ENCODE results near the gene GOLGA8N. TPM values are rescaled to one million over a fixed set of nuclear protein-coding genes. Genes with fewer than 3 reads are reported as not detected.

GOLGA8N gene
- total and polyA plus RNA-seq, 2 of the 8 experiments (the other 6 are each of a cell fraction or from before 2014, with no cell fraction given), result 0.54 to 0.99 TPM

- H3K4me2 ChIP-seq (ENCODE audit: insufficient read depth in 1 of 2, low read depth in 2 of 2, low read length in 2 of 2), result no peak overlapping the region
- no peak for FAIRE-seq
- TF ChIP-seq CHD1 (IDR thresholded peaks at IDR 0.05; ENCODE audit: low read depth, low read length), result no peak
Measured at GRCh38 chr15:32643907-32644445, 50.7 kb downstream of the GOLGA8N start.

More at GRCh38 chr15:32643907-32644445, 50.7 kb downstream of the GOLGA8N start:
- H3K9ac ChIP-seq (replicated peaks in 1 of 4; ENCODE audit: extremely low read depth in 1 of 4, low read depth in 3 of 4, low read length in 3 of 4), result no peak overlapping the region
- H3K36me3 ChIP-seq (ENCODE audit: control insufficient read depth in 2 of 4, insufficient read depth in 4 of 4, low read length in 3 of 4), result peaks cover 0 to 17% (median 2%) of the 10 kb centered on the region in 4 experiments; a peak in 4 of 8 replicates
- no peak overlapping the region for H4K91ac ChIP-seq (replicated peaks; ENCODE audit: insufficient read length, low read length)
- no peak overlapping the region for H2AFZ ChIP-seq (ENCODE audit: low read length)
- H3K27ac ChIP-seq (ENCODE audit: low read depth, low read length), result no peak overlapping the region
- no peaks in the 10 kb centered on the region for H3K79me1 ChIP-seq (ENCODE audit: low read depth, low read length)
- H3K23me2 ChIP-seq (ENCODE audit: low read depth, low read length), result peaks cover 3% of the 10 kb centered on the region
- H2BK12ac ChIP-seq (ENCODE audit: low read depth, low read length), result no peak overlapping the region
- no peaks in the 10 kb centered on the region for H3K79me2 ChIP-seq (ENCODE audit: control insufficient read depth in 1 of 2, insufficient read depth in 2 of 2, low read length in 2 of 2)
- no peaks in the 10 kb centered on the region for H3K9me3 ChIP-seq (ENCODE audit: insufficient read depth in 2 of 2, low read depth in 1 of 2, low read length in 1 of 2)
- H2BK120ac ChIP-seq (replicated peaks; ENCODE audit: low read depth, low read length), result no peak overlapping the region
- H2BK20ac ChIP-seq (ENCODE audit: low read length), result no peak overlapping the region
- peaks cover 0 to 11% (median 8%) of the 10 kb centered on the region in 4 experiments; a peak in 4 of 7 replicates for H3K4me1 ChIP-seq (replicated peaks in 1 of 4; ENCODE audit: control insufficient read depth in 3 of 4, insufficient read depth in 4 of 4, low read length in 3 of 4)
- no peak overlapping the region for H2BK15ac ChIP-seq (ENCODE audit: low read length)
- 92% methylated on average over 1 of the region's 1 CpG; no CpG with 5 or more reads in 1 of the 2 experiments for WGBS, 2 experiments (ENCODE audit: extremely low coverage in 1 of 2, insufficient coverage in 1 of 2, insufficient read length in 1 of 2, insufficient replicate concordance in 2 of 2, low coverage in 1 of 2, low lambda C conversion rate in 2 of 2, missing lambda C conversion rate in 1 of 2)
- H4K20me1 ChIP-seq (replicated peaks in 1 of 2; ENCODE audit: control insufficient read depth in 1 of 2, insufficient read depth in 2 of 2, low read length in 2 of 2), result no peaks in the 10 kb centered on the region
- no peaks in the 10 kb centered on the region for H3K27me3 ChIP-seq (replicated peaks in 1 of 4; ENCODE audit: control insufficient read depth in 3 of 4, extremely low read depth in 1 of 4, insufficient read depth in 3 of 4, low read length in 3 of 4)
- H3K23ac ChIP-seq (ENCODE audit: insufficient read length), result no peak overlapping the region
- H3K56ac ChIP-seq (replicated peaks; ENCODE audit: insufficient read length, low read depth, low read length), result no peak overlapping the region
- no peak overlapping the region for H3K18ac ChIP-seq (ENCODE audit: extremely low read depth, low read length)
- CTCF ChIA-PET (ENCODE audit: partially characterized antibody), result interaction anchor here (0.6 to 1.1 kb wide), 4 partner anchors 15 to 791 kb away, joined by 3 to 5 read pairs (median 3); no protein-coding TSS in a partner anchor
- POLR2A ChIA-PET (ENCODE audit: partially characterized antibody), result interaction anchor here (0.5 to 1.4 kb wide), 3 partner anchors 14 to 1140 kb away, joined by 3 to 5 read pairs (median 3); no protein-coding TSS in a partner anchor
- no peak overlapping the region for H4K5ac ChIP-seq (ENCODE audit: insufficient read length, low read depth, low read length)
- no peak overlapping the region for H2BK5ac ChIP-seq (ENCODE audit: low read depth, low read length)
- H3K14ac ChIP-seq (ENCODE audit: insufficient read length), result no peak overlapping the region
- H2AK5ac ChIP-seq (ENCODE audit: low read depth, low read length), result no peak overlapping the region
- H3K4ac ChIP-seq (replicated peaks; ENCODE audit: insufficient read length, low read depth, low read length), result no peak overlapping the region
- no peak for DNase-seq (ENCODE audit: low read depth in 1 of 2, low spot score in 2 of 2)
- no peak overlapping the region for H3K4me3 ChIP-seq (ENCODE audit: extremely low read depth in 1 of 4, insufficient read depth in 2 of 4, low read depth in 3 of 4, low read length in 4 of 4)
- no peak overlapping the region for H4K8ac ChIP-seq (ENCODE audit: extremely low read depth, insufficient read depth, low read length)

Measured in H1 (cell line).